Neutrophil (primary cell): ENCODE data around the gene SEL1L2.
"Not testable (repeated sequence)": the region's sequence is repeated elsewhere in the genome, so short reads cannot be mapped to it uniquely, and the experiment has no call there.

Experiments used
- H3K27ac ChIP-seq: fragments of 200-600 bp; sonication (generic); 2 replicates; pipeline ENCODE4 v1.5.1; 2016; ENCODE audit warnings: mild to moderate bottlenecking, moderate library complexity
- H3K27me3 ChIP-seq: fragments of 200-600 bp; sonication (generic); 2 replicates; pipeline ENCODE4 v1.6.0; 2016; ENCODE audit warnings: mild to moderate bottlenecking
- H3K36me3 ChIP-seq: fragments of 200-600 bp; sonication (generic); 2 replicates; pipeline ENCODE4 v1.5.1; 2017
- H3K4me1 ChIP-seq, 2 experiments: fragments of 200-600 bp in 1 of 2; sonication (generic) in 1 of 2; 1 replicate in 1 of 2; 2 replicates in 1 of 2; pipeline versions ENCODE4 v1.5.1 to v1.6.1; 2013 to 2016; ENCODE audit warnings: low read depth in 1 of 2, low read length in 1 of 2, mild to moderate bottlenecking in 1 of 2, moderate library complexity in 1 of 2; ENCODE audit not compliant: control insufficient read depth in 1 of 2, insufficient read depth in 1 of 2
- H3K4me3 ChIP-seq, 2 experiments: fragments of 200-600 bp in 1 of 2; sonication (generic) in 1 of 2; 1 replicate in 1 of 2; 2 replicates in 1 of 2; pipeline ENCODE4 v1.5.1; 2013 to 2016; ENCODE audit warnings: low read depth in 1 of 2, low read length in 1 of 2, mild to moderate bottlenecking in 1 of 2, moderate library complexity in 1 of 2
- H3K9me3 ChIP-seq: fragments of 200-600 bp; sonication (generic); 2 replicates; pipeline ENCODE4 v1.5.1; 2016
- TF ChIP-seq, protein P1 (sequence below): fragments of 200-600 bp; sonication (generic); IDR thresholded peaks from 2 replicates; pipeline ENCODE4 v1.5.1; 2016; ENCODE audit warnings: antibody characterized with exemption

The SEL1L2 gene

DNA sequence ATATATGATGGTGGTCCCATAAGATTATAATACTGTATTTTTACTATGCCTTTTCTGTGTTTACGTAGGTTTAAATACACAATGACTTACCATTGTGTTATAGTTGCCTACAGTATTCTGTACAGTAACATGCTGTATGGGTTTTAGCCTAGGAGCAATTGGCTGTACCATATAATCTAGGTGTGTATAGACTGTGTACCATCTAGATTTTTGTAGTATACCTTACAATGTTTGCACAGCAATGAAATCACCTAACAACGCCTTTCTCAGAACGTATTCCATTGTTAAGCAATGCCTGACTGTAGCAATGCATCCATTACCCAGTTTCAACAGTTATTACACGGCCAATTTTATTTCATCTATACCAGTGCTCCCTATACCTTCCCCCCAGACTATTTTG is 15.6 kb upstream of the SEL1L2 start:
- Histone ChIP-seq H3K36me3 (no peaks in the 10 kb centered on the region), H3K9me3 (no peaks in the 10 kb centered on the region), H3K4me1 (no peaks in the 10 kb centered on the region), H3K27ac (no peak overlapping the region), H3K4me3 (no peak overlapping the region), H3K27me3 (no peaks in the 10 kb centered on the region)
- TF ChIP-seq, protein P1, sequence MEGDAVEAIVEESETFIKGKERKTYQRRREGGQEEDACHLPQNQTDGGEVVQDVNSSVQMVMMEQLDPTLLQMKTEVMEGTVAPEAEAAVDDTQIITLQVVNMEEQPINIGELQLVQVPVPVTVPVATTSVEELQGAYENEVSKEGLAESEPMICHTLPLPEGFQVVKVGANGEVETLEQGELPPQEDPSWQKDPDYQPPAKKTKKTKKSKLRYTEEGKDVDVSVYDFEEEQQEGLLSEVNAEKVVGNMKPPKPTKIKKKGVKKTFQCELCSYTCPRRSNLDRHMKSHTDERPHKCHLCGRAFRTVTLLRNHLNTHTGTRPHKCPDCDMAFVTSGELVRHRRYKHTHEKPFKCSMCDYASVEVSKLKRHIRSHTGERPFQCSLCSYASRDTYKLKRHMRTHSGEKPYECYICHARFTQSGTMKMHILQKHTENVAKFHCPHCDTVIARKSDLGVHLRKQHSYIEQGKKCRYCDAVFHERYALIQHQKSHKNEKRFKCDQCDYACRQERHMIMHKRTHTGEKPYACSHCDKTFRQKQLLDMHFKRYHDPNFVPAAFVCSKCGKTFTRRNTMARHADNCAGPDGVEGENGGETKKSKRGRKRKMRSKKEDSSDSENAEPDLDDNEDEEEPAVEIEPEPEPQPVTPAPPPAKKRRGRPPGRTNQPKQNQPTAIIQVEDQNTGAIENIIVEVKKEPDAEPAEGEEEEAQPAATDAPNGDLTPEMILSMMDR = no peak

- Histone ChIP-seq H3K36me3 (no peaks in the 10 kb centered on the region), H3K27me3 (peaks cover 45% of the 10 kb centered on the region), H3K27ac (no peak overlapping the region), H3K4me1 (peaks cover 0 to 3% of the 10 kb centered on the region in 2 experiments), H3K4me3 (no peak overlapping the region), H3K9me3 (no peaks in the 10 kb centered on the region)
- TF ChIP-seq, protein P1 = no peak
Observed at GRCh38 chr20:14000917-14001316, 10.5 kb upstream of the SEL1L2 start.

DNA sequence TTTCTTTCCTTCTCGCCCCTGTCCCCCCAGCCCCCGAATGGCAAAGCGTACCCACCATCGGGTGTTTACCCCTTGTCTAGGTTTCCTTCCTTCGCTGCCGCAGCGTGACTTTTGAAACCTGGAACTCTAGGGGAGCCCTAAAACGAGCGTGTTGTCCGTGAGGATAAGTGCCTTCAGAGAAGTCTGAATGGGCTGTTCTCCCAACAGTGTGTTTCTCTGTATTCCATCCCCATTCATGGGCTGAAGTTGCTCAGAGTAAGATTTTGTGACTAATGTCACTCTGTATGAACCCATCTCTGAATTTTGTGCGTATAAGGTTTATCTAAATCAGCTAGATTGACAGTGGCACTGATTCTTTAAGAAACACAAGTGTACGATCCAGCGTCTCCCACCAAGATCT is 5.9 kb upstream of the SEL1L2 start:
- peaks cover 4 to 15% of the 10 kb centered on the region in 2 experiments for H3K4me1 ChIP-seq
- TF ChIP-seq, protein P1 = no peak
- H3K27ac ChIP-seq = no peak overlapping the region
- no peaks in the 10 kb centered on the region for H3K36me3 ChIP-seq
- H3K9me3 ChIP-seq = peaks cover 6% of the 10 kb centered on the region
- peak overlapping the region in 1 of 2 experiments; percentile 55 for H3K4me3 ChIP-seq
- peaks cover 78% of the 10 kb centered on the region for H3K27me3 ChIP-seq

DNA sequence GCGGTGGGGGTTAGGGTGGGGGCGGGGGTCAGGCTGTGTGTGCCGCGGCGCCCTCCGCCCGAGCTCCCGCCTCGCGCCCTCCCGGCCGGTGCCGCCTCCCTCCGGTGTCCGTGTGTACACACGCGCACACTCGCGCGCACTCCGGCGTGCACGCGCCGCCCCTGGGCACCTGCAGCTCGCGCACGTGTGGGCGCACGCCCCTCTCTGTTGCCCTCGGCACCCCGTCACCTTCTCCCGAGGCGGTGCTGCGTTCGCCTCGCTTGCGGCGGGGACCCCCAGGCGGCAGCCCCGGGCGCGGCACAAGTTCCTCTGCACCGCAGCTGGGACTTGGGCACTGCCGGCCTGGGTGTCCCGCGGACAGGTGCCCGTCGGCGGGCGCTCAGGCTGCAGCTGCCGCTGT is 5.4 kb upstream of the SEL1L2 start:
- Histone ChIP-seq H3K9me3 (peaks cover 6% of the 10 kb centered on the region), H3K4me1 (peaks cover 4 to 15% of the 10 kb centered on the region in 2 experiments), H3K27me3 (peaks cover 80% of the 10 kb centered on the region), H3K4me3 (peak overlapping the region in 1 of 2 experiments; percentile 55), H3K36me3 (no peaks in the 10 kb centered on the region), H3K27ac (no peak overlapping the region)
- TF ChIP-seq, protein P1 = no peak

DNA sequence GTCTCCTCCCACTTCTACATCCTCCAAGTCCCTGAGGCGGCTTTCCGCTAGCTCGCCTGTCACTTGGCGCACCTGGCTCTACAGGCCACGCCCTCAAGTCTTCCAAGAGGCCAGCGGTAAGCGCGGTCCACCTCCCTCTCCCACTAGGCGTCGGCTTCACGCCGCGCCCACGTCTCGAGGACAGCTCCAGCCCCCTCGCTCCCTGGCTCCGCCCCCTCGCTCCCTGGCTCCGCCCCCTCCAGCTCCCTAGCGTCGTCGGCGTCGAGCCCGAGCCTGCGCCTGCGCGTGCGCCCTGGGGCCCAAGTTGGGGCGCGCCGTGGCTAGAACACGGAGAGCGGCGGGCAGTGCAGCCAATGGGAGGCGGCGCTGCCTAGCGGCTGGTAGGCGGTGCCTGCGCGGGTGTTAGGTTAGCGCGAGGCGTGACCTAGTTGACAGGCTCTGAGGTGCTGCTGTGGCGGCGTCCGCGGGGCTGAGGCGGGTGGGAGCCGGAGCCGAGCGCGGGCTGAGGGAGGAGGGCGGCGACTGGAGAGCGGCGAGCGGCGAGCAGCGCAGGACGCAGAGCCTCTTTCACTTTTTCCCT is 4.8 kb upstream of the SEL1L2 start, which contains the start of gene MACROD2:
TSS of gene MACROD2 (plus strand) at position 431 of the 580 bp plus-strand sequence.
- Histone ChIP-seq H3K9me3 (peaks cover 6% of the 10 kb centered on the region), H3K4me1 (peaks cover 4 to 15% of the 10 kb centered on the region in 2 experiments), H3K27ac (no peak within 1 kb of the TSS), H3K36me3 (no peaks in the 10 kb centered on the region), H3K4me3 (peak within 1 kb of the TSS; percentile 25 to 55), H3K27me3 (peaks cover 81% of the 10 kb centered on the region)
- TF ChIP-seq, protein P1 = no peak

- H3K4me1 ChIP-seq = peaks cover 4 to 15% of the 10 kb centered on the region in 2 experiments
- not testable (repeated sequence) for H3K27ac ChIP-seq, H3K9me3 ChIP-seq, H3K4me3 ChIP-seq, H3K36me3 ChIP-seq
- peaks cover 53% of the 10 kb centered on the region for H3K27me3 ChIP-seq
Observed at GRCh38 chr20:13991955-13992354, 1.5 kb upstream of the SEL1L2 start.
